Keratinocyte (primary cell): ENCODE measurements around the gene RIT2.

ENCODE experiments used
- CTCF ChIP-seq, 3 experiments: IDR thresholded peaks in 1 of 3; conservative IDR thresholded peaks in 1 of 3; optimal IDR thresholded peaks in 1 of 3; 2 replicates in 2 of 3; 3 replicates in 1 of 3; pipeline versions ENCODE3 to v1.5.1; 2011; ENCODE audit warnings: low read length in 3 of 3, mild to moderate bottlenecking in 3 of 3, moderate library complexity in 2 of 3, control low read depth in 1 of 3, inconsistent platforms in 1 of 3; ENCODE audit not compliant: insufficient read depth in 2 of 3; ENCODE audit errors: extremely low read depth in 1 of 3
- EZH2 ChIP-seq: IDR thresholded peaks from one replicate; pipeline ENCODE4 v1.6.1; 2012; ENCODE audit warnings: inconsistent platforms, mild to moderate bottlenecking, low read length, moderate library complexity

GRCh38 chr18:42824178-42824577, 291.3 kb downstream of the RIT2 start:
- TF ChIP-seq CTCF (optimal IDR thresholded peaks at IDR 0.05 in 1 of 3, IDR thresholded peaks at IDR 0.05 in 1 of 3, conservative IDR thresholded peaks at IDR 0.05 in 1 of 3; ENCODE audit: extremely low read depth in 1 of 3, insufficient read depth in 2 of 3, low read length in 3 of 3) (no peak), EZH2 (no peak)
